ENCODE results near the gene PSMA5.

The PSMA5 gene

DNA sequence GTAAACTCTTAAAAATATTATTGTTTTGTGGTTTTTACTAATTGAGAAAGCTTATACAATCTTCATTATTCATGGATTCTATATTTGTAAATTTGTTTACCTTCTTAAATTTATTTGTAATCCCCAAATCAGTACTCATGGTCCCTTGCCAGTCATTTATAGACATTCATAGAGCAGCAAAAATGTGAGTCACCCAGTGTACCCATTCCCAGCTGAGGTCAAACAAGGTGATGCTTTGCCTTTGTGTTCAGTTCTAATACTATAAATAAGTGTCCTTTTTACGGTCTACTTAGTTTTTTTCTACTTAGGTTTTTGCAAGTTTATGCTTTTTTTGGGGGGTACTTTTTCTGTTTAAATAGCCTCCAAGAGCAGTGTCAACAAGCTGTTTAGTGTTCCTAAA lies 64.6 kb downstream of the PSMA5 start:
- DNase-seq = no peak

DNA sequence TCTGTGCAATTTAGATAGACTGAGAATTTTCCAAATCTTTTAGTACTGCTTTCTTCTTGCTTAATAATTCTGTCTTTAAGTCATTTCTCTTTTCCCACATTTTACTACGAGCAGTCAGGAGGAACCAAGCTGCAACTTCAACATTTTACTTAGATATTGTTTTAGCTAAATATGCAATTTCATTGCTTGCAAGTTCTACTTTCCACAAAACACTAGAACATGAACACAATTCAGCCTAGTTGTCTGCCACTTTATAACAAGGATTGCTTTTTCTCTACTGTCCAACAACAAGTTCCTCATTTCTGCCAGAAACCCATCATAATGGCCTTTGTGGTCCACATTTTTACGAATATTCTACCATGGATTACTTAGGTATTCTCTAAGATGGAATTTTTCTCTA lies 65.2 kb downstream of the PSMA5 start:
- no peak for DNase-seq

DNA sequence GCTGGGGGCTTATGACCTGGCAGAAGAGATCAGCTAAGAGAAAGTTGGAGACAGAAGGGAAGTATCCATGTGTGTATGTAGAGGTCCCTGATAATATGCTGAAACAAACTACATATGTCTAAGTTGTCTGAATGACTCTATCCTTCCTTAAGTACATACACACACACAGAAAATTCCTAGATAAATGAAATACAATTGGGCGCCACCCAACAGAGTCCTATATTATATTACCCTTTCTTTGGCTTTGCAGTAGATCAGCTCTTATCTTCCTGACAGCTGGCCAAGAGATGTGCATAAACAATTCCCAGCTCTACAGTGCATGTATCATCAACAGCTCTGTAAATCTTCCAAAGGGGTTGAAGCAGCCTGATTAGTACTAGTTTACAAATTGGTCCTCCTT lies 68.6 kb downstream of the PSMA5 start:
- no peak for DNase-seq

DNA sequence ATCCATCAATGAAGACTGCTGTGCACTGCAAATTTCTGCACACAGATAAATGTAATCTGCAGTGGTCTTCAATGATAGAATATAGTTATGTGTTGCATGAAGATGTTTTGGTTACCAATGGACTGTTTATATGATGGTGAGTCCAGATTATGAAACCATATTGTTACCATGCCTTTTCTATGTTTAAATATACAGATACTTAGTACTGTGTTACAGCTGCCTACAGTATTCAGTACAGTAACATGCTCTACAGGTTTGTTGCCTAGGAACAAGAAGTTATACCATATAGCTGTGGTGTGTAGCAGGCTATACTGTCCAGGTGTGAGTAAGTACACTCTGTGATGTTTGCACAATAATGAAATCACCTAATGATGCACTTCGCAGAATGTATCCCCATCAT lies 69.3 kb downstream of the PSMA5 start:
- DNase-seq = no peak

DNA sequence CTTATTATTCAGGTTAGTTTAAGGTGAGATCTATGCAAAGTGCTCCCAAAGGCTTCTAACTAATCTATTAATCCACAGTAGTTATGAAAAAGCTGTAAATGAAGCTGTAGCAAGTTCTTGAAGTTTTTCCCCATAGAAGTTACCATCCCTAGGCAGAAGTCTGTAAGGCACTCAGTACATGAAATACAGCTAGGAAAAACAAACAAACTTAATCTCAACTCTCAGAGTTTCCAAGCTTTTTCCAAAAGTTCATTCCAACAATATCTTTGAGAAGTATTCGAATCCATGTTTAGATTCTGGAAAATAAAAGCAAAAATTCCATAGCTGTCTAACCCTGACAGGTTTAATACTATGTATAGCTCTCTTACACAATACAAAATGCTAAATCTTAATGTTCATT lies 69.7 kb downstream of the PSMA5 start:
- DNase-seq = no peak

DNA sequence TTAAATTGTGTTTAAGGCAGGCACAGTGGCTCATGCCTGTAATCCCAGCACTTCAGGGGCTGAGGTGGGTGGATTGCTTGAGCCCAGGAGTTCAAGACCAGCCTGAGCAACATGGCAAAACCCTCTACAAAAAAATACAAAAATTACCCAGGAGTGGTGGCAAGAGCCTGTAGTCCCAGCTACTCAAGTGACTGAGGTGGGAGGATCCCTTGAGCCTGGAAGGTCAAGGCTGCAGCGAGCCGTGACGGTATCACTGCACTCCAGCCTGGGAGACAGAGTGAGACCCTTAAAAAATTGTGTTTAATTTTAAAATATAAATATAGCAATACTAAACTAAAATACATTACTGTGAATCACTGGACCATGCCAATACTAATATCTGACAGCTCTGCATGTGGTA lies 71.3 kb downstream of the PSMA5 start:
- no peak for DNase-seq

DNA sequence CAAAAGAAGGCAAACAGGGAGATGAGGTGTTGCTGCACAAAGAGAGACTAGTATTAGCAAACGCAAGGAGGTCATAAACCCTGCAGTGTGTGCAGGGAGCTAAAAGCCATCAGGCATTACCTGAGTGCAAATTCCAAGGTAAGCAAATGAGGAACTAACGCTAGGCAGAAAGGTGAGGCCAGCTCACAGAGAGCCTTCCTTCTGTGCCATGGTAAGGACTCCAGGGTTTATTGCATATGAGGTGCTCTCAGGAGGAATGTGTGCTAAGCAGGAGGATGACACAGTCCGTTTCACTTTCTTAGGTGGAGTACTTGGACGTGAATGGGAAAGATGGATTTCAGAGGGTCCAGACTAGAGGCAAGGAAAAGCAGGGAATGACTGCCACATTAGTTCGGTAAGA lies 74.8 kb downstream of the PSMA5 start:
- DNase-seq = no peak

DNA sequence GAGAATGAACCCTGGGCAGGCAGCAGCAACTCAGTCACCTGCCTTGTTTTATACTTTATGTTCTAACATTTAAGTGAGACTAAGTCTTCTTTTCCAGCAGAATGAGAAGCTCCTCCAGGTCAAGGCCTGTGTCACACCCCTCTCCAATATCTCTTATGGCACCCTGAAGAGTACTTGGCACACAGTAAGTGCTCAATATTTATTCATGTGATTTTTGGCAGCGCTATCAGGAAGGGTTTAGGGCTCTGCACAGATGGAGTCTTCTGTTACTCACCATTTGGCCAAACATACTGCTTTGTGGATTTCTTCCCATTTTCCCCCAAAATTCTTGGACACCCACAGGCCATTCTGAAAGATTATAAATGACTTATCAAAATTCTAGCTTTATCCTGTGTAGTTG lies 75.6 kb downstream of the PSMA5 start:
- DNase-seq = no peak

DNA sequence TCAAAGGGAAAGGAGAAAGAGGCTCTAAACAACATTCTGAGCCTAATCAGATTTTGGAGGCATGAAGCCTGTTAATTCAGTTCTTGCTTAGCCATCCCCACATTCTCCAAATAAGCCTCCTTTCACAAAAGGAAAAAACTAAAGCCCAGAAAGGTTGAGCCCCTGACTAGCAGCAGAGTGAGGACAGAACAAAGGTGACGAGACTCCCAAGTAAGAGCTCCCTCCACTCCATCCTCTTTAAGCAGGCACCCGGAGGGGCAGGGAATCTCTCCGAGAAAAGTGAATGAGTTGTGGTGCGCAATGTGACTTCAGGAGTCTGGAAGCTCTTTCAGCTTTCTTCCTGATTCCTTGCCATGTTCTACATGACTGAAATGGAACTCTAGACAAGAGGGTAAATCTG lies 76.1 kb downstream of the PSMA5 start:
- DNase-seq = no peak

Data from stimulated activated CD4-positive, alpha-beta T cell treated with anti-CD3 and anti-CD28 coated beads, Interleukin-4, amount 100 ng/mL, for 1 hour (primary cell).